SHP77 (cell line): ENCODE data around the gene PIGR.

Experiments
- DNase-seq, 2 experiments: peaks; one replicate each; lab custom pipeline; 2025; lab: John Stamatoyannopoulos, UW

Gene PIGR

DNA sequence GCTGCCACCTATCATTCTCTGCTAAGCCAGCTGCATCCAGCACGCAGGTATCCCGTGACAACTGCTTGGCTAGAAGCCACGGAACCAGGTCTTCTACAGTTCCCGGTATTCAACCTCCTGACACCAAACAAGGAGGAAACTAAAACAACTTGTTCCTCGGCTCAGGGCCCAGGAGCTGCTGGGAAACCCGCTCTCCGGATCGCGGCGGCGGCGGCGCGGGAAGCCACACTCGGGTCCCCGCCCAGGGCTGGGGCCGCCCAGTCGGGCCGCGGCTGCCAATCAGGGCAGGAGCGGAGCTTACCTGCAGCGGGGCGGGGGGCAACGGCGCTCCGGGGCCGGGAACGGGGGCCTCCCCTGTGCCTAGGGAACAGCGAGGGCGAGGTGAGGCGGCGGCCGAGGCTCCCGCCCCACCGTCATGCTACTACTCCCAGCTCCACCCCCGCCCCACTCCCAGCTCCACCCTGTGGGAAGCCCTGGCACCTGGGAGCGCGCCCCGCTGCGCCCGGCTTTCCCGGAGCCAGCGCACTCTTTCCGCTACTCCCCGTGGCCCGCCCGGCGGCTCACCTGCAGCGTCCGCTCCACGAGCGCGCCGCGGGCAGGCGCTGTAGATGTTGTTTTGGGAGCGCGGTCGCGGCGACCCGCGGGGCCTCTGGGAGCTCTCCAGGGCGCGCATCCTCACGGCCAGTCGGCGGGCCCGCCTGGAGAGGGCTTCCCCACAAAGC lies 36.9 kb downstream of the PIGR start:
- peak in 1 of 2 experiments; percentile 19 for DNase-seq

DNA sequence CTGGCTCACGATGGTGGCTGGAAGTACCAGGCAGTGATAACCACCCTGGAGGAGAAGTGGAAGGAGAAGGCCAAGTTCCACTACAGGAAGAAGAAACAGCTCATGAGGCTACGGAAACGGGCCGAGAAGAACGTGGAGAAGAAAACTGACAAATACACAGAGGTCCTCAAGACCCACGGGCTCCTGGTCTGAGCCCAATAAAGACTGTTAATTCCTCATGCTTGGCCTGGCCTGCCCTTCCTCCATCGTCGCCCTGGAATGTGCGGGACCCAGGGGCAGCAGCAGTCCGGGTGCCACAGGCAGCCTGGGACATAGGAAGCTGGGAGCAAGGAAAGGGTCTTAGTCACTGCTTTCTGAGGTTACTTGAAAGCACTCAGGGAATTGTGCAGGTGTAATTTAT lies 38.2 kb downstream of the PIGR start:
- no peak for DNase-seq

DNA sequence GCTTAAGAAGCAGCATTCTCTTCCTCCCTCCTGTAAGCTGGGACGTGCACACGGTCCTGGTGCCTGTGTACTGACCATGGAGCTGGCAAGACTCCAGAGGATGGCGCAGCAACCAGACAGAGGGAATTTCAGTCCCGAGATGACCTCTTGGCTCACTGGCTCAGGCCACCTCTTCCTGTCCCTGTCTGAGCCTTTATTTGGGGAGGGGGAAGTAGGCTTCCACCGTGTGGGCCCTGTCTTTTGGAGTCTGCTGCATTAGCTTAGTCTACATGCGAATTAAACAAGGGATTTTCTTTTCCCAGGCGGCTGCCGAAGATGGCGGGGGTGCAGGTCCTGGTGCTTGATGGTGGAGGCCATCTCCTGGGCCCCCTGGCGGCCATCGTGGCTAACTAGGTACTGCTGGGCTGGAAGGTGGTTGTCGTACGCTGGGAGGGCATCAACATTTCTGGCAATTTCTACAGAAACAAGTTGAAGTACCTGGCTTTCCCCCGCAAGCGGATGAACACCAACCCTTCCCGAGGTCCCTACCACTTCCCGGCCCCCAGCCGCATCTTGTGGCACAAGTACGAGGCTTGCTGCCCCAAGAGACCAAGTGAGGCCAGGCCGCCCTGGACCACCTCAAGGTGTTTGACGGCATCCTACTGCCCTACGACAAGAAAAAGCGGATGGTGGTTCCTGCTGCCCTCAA lies 38.8 kb downstream of the PIGR start:
- DNase-seq: peak; percentile 54 to 82

DNA sequence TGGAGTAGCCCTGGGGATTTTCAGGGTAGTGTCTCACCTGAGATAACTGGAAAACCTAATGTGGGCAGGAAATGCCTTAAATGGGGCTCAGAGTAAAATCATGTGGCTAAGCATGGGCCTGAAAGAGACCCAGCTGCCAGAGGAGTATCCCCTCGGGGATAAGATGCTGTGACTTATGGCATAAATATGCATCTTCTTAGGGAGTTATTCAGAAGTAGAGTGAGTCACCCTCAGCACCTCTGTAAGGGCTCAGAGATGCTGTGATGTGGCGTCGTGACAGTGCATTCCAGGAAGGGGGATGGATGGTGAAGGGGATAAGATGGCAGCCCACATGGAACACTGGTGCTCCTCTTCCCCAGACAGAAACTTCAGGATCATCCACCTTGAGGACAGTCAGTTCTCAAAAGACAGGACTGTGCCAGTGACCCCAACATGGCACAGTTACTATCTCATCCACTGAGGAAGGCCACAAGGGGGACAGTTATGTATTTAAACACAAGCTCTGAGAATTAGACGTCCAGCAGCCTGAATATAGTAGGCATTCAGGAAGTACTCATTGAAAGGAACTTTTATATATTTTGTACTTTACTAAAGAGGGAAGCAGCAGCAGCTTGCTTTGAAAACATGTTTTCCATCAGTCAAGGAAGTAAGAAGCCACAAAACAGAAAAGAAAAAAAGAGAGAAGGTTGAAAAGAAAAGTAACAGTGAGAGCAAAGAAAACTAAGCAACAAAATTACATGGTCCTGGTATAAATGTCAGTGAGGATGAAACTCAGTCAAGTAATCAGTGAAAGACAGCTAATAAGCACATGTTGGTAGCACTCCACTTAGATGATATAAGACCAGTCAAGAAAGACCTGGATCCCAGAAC lies 40.7 kb downstream of the PIGR start:
- no peak for DNase-seq

DNA sequence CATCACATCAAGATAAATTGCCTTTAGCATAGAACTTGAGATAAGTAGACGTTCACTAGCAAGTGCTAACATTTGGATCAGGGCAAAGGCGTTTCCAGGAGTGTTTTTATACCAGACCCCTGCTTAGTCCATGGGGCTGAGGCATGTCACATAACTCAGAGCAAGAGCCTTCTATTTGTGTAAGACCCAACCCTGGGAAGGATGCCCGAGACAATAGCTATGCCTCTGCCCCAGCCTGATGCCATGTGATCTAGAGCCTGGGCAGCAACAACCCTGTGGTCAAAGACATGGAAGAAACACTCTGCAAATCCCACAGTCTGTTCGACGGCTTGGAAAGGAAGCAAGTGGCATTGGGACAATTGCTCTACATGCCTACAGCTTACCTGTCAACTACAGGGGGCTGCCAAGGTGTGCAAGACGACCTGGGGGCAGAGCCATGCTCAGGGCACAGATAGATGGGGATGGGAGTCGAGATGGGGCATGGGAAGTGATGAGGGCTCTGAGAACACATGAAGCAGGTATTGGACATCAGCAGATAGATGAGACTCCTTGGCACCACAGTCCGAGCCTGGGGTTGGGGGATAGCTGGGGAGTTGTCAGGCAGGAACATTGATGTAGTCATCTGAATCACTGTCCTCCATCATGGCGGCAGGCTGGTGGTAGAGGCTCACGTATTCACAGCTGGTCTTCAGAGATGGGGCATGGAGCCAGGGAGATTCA lies 41.7 kb downstream of the PIGR start:
- no peak for DNase-seq

DNA sequence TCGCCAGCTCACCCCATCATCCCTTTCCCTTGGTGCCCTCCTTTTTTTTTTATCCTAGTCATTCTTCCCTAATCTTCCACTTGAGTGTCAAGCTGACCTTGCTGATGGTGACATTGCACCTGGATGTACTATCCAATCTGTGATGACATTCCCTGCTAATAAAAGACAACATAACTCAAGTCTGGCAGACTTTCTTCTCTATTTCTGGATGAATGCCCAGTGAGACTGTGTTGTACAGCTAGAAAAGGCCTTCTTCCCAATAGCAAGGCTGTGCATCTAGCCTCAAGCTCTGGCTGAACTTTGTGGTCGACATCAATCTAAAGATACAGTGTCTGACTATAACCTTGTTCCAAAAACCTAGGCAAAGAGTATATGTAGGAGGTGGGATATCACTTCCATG lies 42.6 kb downstream of the PIGR start:
- DNase-seq: no peak

DNA sequence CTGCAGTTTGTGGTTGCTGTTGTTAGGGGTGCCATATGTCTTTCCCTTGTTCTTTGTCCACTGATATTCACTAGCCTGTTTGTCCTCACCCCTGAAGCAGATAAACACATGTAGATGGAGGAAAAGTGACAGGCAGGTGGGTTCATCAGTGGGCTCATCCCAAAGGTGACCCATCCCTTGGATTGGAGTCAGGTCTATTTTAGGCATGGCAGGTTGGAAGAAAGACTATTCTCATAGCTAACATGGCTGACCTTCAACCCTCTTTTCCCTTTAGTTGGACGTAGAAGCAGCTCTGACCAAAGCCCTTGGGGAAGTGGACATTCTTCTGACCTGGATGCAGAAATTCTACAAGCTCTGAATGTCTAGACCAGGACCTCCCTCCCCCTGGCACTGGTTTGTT lies 43.6 kb downstream of the PIGR start:
- DNase-seq: no peak

DNA sequence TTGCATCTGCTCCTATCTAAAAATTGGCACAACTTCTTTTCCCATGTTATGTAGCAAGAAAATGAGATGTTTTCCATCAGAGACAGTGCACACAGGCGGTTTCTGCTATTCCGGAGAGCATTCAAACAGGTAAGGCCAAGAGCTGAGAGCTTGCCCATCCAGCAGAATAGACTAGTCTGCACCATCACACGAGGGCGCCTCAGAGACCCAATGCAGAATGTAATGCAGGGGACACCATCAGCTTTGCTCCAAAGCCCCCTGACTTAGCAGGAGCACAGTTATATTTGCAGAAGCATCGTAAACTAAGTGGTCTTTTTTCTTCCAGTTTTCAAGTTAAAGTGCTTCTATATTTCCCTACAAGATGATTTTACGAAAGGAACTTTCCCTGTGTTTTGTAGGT lies 44.3 kb downstream of the PIGR start:
- no peak for DNase-seq

DNA sequence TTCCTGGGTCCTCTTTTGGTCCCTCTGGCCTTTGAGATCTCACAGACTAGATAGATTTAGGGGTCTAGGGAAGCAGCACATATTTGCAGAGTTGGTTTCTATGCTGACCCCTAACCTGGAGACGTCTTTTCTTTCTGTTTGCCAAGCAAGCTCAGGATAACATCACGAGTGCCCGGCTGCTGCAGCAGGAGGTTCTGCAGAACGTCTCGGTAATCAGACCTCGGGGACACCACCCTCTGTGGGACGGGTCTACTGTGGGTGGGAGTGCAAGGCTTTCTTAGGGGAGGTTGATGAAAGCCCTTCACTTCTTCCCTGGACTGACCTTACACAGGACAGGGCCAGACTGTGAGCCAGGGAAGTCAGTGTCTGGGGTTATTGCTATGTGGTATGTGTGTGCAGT lies 46.1 kb downstream of the PIGR start:
- no peak for DNase-seq

DNA sequence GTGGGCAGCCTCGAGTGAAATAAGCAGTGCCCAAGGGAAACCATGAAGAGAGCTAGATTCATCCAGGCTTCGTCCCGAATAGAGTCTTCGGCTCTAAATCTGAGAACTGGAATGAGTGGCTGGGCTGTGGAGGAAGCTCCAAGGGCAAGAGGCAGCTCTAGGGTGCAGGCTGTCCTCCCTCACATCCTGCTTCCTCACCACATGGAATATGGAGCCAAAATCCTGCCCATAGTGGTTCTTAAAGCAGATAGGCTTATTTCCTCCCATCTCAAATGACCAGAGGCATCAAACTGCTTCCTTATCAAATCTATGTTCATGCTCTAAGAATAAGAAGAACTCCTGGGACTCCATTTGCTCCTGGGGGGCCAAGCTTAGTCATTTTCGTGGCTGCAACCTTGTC lies 46.5 kb downstream of the PIGR start:
- DNase-seq: no peak

DNA sequence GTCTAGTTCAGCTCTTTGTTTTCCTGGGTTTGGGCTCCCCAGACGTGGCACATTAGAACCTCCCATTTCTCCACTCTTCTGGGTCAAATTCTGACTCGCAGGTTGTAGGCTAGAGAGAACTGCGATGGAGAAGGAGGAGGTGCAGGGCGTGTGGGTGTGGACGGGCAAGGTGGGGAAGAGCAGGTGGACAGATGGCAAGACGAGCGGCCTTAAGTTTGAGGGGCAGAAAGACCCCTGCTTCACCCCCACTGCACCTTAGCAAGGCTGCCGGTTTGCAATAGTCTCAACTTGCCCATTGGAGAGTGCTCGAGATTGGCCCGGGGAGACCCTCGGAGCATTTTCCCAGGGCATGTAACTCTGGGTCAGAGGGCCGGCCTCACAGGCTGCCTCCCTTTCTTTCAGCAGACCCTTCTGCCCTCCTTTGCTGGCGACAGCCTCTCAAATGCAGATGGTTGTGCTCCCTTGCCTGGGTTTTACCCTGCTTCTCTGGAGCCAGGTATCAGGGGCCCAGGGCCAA lies 47.3 kb downstream of the PIGR start:
- no peak for DNase-seq

DNA sequence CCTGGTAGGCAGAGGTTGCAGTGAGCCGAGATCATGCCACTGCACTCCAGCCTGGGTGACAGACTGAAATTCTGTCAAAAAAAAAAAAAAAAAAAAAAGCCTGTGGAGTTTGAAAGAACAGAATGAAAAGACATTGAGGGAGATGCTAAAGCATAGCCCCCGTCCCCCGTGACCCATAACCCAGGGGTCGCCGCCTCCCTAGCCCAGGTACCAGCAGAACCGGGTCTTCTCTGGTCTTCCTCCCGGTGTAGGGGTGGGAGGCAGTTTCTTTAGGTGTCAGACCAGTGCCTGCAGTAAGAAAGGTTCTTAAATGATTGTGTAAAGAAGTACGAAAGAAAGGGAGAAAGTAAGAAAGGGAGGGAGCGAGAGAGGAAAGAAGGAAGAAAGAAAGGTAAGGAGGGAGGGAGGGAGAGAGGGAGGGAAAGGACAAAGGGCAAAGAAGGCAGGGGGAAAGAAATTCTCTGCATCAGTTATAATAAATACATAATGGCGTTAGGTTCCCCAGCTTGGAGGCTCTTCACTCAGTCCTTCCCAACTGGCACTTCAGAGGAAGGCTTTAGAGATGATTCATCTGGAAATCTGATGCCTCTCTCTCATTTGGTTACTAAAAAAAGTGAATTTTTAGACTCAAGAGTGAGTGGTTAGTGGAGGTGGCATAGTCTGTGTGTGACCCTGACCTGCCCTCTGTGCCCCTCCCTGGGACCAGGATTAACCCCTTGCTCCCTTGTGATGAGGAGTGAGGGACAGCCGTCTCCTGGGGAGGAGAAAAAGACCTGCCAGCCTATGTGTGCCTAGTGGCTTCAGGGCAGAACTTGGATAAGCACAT lies 48.0 kb downstream of the PIGR start:
- DNase-seq: no peak

DNA sequence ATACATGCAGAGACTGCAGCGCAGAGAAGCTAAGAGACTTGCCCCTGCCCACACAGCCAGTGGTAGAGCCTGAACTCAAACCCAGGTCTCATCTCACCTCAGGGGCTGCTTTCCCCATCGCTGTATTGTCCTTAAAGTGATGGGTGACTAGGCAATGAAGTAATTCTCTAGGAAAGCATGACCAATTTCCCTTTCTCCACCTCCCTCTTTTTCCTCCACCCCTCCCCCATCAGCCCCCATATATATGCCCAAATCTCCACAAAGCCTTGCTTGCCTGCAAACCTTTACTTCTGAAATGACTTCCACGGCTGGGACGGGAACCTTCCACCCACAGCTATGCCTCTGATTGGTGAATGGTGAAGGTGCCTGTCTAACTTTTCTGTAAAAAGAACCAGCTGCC lies 49.1 kb downstream of the PIGR start, which contains the start of gene IL24:
TSS of gene IL24 (plus strand) at position 269 of the 400 bp plus-strand sequence. CDS start 390 bp downstream, outside the sequence.
- no peak for DNase-seq

DNA sequence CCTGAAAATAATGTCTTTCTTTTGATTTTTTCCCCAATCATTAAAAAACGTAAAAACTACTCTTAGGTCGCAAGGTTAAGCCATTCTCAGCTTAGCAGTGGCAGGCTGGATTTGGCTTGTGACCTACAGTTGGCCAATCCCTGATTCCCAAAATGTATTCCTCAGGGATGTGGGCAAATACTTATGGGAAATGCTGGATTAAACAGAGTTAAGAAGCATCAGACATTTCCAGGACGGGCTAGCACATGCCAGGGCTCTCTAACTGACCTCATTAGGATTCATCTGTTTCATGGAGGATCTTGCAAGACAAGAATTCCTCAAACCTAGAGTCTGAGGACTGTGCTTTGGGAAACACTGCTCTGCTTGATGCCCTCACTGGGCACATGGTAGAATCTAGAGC lies 50.0 kb downstream of the PIGR start:
- no peak for DNase-seq

DNA sequence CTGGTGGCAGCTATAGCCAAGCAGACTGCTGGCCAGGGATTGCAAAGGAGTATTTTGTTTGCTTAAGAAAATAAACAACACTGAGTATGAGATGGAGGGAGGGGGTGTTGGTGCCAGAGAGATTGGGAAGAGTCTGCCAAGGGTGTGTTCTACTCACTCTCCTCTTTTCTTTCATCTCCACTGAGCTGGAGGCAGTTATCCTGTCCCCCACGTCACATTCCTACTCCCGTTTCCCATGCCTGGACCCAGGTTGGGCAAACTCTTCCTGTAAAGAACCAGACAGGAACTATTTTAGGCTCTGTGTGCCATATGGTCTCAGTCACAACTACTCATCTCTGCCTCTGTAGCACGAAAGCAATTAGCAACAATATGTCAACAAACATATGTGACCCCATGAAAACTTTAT lies 50.4 kb downstream of the PIGR start:
- DNase-seq: no peak

DNA sequence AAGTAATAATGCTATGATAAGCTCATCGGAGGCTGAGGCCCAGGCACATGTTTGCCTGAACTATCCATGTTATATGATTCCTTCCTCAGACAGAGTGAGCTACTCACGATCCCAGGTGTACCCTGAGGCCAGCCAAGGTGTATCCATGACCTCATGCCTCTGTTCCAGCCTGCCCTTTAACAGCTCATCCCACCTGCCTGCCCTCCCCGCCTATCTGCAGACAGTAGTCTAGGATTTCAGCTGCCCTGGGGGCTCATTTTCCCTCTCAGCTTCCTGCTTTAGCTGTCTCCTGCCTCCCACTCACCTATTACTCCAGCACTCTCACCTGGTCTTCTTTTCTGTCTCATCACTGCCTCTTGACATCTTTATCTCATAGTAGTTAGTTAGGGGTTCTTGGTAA lies 50.9 kb downstream of the PIGR start:
- no peak for DNase-seq

DNA sequence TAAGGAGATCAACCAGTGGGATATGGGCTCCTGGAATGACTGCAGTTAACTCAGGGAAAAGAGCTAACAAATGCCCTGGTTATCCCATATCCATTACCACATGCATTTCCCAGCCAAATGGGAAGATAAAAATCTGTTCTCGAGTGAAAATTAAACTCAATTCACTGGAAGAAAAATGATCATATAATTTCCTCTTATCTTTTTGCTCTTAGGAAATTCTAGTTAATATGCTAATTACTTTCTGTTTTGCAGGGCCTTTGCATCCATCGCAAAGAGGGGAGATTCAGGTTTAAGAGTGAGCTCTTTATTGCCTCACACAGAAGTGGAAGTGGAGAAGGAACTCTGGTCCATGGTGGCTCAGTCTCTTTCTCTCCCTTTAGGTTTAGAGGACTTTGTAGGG lies 52.9 kb downstream of the PIGR start:
- DNase-seq: no peak

DNA sequence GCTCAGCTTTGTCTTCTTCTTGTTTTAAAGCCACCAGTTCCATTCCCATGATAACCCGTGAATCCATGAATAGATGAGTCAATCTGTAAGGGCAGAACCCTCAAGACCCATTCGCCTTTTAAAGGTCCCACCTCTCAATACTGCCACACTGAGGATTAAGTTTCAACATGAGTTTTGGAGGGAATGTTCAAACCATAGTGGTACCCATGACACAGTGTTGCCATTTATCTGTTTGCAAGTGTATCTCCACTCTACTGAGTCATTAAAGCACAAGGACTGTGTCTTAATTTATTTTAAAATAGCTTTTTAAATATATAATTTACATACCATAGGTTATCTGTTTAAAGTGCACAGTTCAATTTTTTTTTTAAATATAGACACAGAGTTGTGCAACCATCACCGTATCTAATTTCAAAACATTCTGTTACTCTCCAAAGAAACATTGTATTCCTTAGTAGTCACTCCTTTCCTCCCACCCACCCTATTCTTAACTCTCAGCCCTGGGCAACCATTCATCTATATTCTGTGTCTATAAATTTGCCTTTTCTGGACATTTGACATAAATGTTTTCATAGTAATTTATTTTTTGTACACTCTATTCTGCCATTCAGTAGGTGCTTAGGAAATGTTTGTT lies 53.8 kb downstream of the PIGR start:
- no peak for DNase-seq

DNA sequence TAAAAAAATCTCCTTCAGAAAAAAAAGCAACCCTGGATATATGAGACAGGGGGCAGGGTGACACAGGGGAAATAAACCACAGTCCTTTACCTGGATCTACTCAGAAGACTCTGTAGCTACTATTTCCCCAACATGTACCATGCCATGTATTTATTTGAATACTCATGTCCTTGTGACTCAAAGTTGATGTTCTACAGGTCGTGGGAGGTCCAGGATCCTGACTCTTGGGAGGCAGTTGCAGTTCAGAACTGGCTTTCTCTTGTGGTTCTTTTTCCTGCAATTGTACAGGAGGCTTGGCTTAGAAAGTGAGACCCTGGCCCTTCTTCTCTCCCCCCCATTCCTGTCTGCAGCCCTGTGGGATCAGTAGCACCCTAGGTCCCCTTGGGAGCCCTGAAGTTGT lies 54.9 kb downstream of the PIGR start:
- DNase-seq: no peak
